Keratinocyte (primary cell): ENCODE data around the gene CNIH1. TPM values are rescaled to one million over a fixed set of nuclear protein-coding genes. Genes with fewer than 3 reads are reported as not detected.

Experiments used
- DNase-seq: peaks from one replicate; pipeline ENCODE4 v3.0.0-alpha.2; 2011; ENCODE audit warnings: low read depth, missing footprints, low spot score
- FAIRE-seq: peaks from 2 replicates; lab custom pipeline; 2011; peaks lifted over from hg19 to GRCh38; lab: Jason Lieb, UNC
- H2AFZ ChIP-seq: 2 replicates; pipeline ENCODE4 v1.6.0; 2012; ENCODE audit warnings: low read length, control low read depth, inconsistent platforms; ENCODE audit not compliant: control insufficient read depth
- H3K27ac ChIP-seq: 2 replicates; pipeline ENCODE4 v1.5.1; 2011; ENCODE audit warnings: low read length; ENCODE audit not compliant: control insufficient read depth, insufficient read depth
- H3K27me3 ChIP-seq: 3 replicates; pipeline ENCODE4 v1.6.0; 2011; ENCODE audit warnings: low read length; ENCODE audit not compliant: control insufficient read depth, insufficient read depth; ENCODE audit errors: extremely low read depth
- H3K36me3 ChIP-seq, 2 experiments: 2 replicates in 1 of 2; 3 replicates in 1 of 2; pipeline ENCODE4 v1.5.1; 2011; ENCODE audit warnings: low read length in 2 of 2, mild to moderate bottlenecking in 1 of 2; ENCODE audit not compliant: control insufficient read depth in 2 of 2, insufficient read depth in 2 of 2; ENCODE audit errors: extremely low read depth in 1 of 2
- H3K4me1 ChIP-seq: 3 replicates; pipeline ENCODE4 v1.5.1; 2011; ENCODE audit warnings: low read length; ENCODE audit not compliant: control insufficient read depth, insufficient read depth; ENCODE audit errors: extremely low read depth
- H3K4me2 ChIP-seq: 3 replicates; pipeline ENCODE4 v1.6.0; 2011; ENCODE audit warnings: low read depth, low read length; ENCODE audit not compliant: control insufficient read depth, insufficient read depth; ENCODE audit errors: extremely low read depth
- H3K4me3 ChIP-seq, 3 experiments: fragments of 200-600 bp in 1 of 3; sonication (generic) in 1 of 3; 2 replicates in 2 of 3; 3 replicates in 1 of 3; pipeline ENCODE4 v1.5.1; 2011 to 2016; ENCODE audit warnings: low read length in 3 of 3, mild to moderate bottlenecking in 3 of 3, control low read depth in 2 of 3, inconsistent platforms in 1 of 3, low read depth in 1 of 3, mixed read lengths in 1 of 3, mixed run types in 1 of 3, moderate library complexity in 1 of 3; ENCODE audit not compliant: control insufficient read depth in 2 of 3, insufficient read depth in 2 of 3; ENCODE audit errors: extremely low read depth in 1 of 3
- H3K79me2 ChIP-seq: 2 replicates; pipeline ENCODE4 v1.6.0; 2012; ENCODE audit warnings: low read length; ENCODE audit not compliant: control insufficient read depth, insufficient read depth
- H3K9ac ChIP-seq: 3 replicates; pipeline ENCODE4 v1.6.0; 2011; ENCODE audit warnings: low read length; ENCODE audit not compliant: control insufficient read depth, insufficient read depth; ENCODE audit errors: extremely low read depth
- H3K9me1 ChIP-seq: 3 replicates; pipeline ENCODE4 v1.6.0; 2011; ENCODE audit warnings: low read length; ENCODE audit not compliant: control insufficient read depth, insufficient read depth; ENCODE audit errors: extremely low read depth
- H3K9me3 ChIP-seq: 2 replicates; pipeline ENCODE4 v1.5.1; 2012; ENCODE audit warnings: low read depth, low read length; ENCODE audit not compliant: control insufficient read depth
- H4K20me1 ChIP-seq: 3 replicates; pipeline ENCODE4 v1.6.0; 2011; ENCODE audit warnings: low read length; ENCODE audit not compliant: control insufficient read depth, insufficient read depth; ENCODE audit errors: extremely low read depth
- CTCF ChIP-seq, 3 experiments: IDR thresholded peaks in 1 of 3; conservative IDR thresholded peaks in 1 of 3; optimal IDR thresholded peaks in 1 of 3; 2 replicates in 2 of 3; 3 replicates in 1 of 3; pipeline versions ENCODE3 to v1.5.1; 2011; ENCODE audit warnings: low read length in 3 of 3, mild to moderate bottlenecking in 3 of 3, moderate library complexity in 2 of 3, control low read depth in 1 of 3, inconsistent platforms in 1 of 3; ENCODE audit not compliant: insufficient read depth in 2 of 3; ENCODE audit errors: extremely low read depth in 1 of 3
- EZH2 ChIP-seq: IDR thresholded peaks from one replicate; pipeline ENCODE4 v1.6.1; 2012; ENCODE audit warnings: inconsistent platforms, mild to moderate bottlenecking, low read length, moderate library complexity
- dilution Hi-C: fragments of 300-500 bp; cut with MboI; formaldehyde crosslinking; loops from one replicate; pipeline ENCODE4 v1.7.0; 2020; ENCODE audit warnings: low sequenced_read_pairs; ENCODE audit not compliant: extremely low pct_ligation_motif_present
- polyA plus RNA-seq, 5 experiments: library from polyadenylated mRNA; depleted of rRNA in 3 of 5; stranded (reverse) in 3 of 5; stranded (forward) in 1 of 5; unstranded in 1 of 5; fragments of >200 nt; gene quantifications; 1 replicate in 1 of 5; 2 replicates in 3 of 5; 3 replicates in 1 of 5; pipeline versions ENCODE4 v1.2.1 to v1.2.3, GENCODE V29; 2011 to 2012; ENCODE audit warnings: missing spikeins in 2 of 5, low read depth in 1 of 5, low replicate concordance in 1 of 5

CNIH1 gene
- polyA plus RNA-seq, 1 donor (not counting 4 experiments of a cell fraction or from before 2014, with no cell fraction given): 322 TPM

GRCh38 chr14:54396493-54397335 is 44.5 kb downstream of the CNIH1 start, which contains the start of gene CDKN3:
Gene CDKN3, plus strand, starts transcription at chr14:54397007. Its CDS starts 62 bp downstream, at chr14:54397069.
- Histone ChIP-seq H3K36me3 (no peaks in the 10 kb centered on the region), H3K9me1 (peaks cover 2% of the 10 kb centered on the region), H4K20me1 (no peaks in the 10 kb centered on the region), H3K27me3 (no peaks in the 10 kb centered on the region), H3K4me2 (peak within 1 kb of the TSS; percentile 97), H2AFZ (peak within 1 kb of the TSS; percentile 98), H3K27ac (peak within 1 kb of the TSS; percentile 69), H3K4me1 (peaks cover 15% of the 10 kb centered on the region), H3K9ac (peak within 1 kb of the TSS; percentile 81), H3K4me3 (peak within 1 kb of the TSS; percentile 77 to 83 (median 82)), H3K9me3 (no peaks in the 10 kb centered on the region), H3K79me2 (peaks cover 3% of the 10 kb centered on the region)
- DNase-seq (peak; percentile 96), FAIRE-seq (peak; percentile 32)
- TF ChIP-seq CTCF (optimal IDR thresholded peaks at IDR 0.05 in 1 of 3, IDR thresholded peaks at IDR 0.05 in 1 of 3, conservative IDR thresholded peaks at IDR 0.05 in 1 of 3; ENCODE audit: extremely low read depth in 1 of 3, insufficient read depth in 2 of 3, low read length in 3 of 3): peak in 2 of 3 experiments; percentile 40 to 58
- TF ChIP-seq EZH2: no peak
- dilution Hi-C loops: no loop called here

- Histone ChIP-seq H3K36me3 (no peaks in the 10 kb centered on the region), H3K4me1 (peaks cover 15% of the 10 kb centered on the region), H3K9ac (peak overlapping the region; percentile 56), H3K9me1 (peaks cover 2% of the 10 kb centered on the region), H3K9me3 (no peaks in the 10 kb centered on the region), H4K20me1 (no peaks in the 10 kb centered on the region), H2AFZ (peak overlapping the region; percentile 88), H3K27me3 (no peaks in the 10 kb centered on the region), H3K27ac (peak overlapping the region; percentile 40), H3K4me3 (peak overlapping the region; percentile 64 to 83 (median 77)), H3K4me2 (peak overlapping the region; percentile 54), H3K79me2 (peaks cover 3% of the 10 kb centered on the region)
- DNase-seq (no peak), FAIRE-seq (no peak)
- dilution Hi-C loops: no loop called here
- TF ChIP-seq EZH2 (no peak), CTCF (optimal IDR thresholded peaks at IDR 0.05 in 1 of 3, IDR thresholded peaks at IDR 0.05 in 1 of 3, conservative IDR thresholded peaks at IDR 0.05 in 1 of 3; ENCODE audit: extremely low read depth in 1 of 3, insufficient read depth in 2 of 3, low read length in 3 of 3) (no peak)
Observed at GRCh38 chr14:54396183-54396492, 45.0 kb downstream of the CNIH1 start.
